Neuron (in vitro differentiated cells): Measurements from ENCODE around the gene GNG7.
"Not testable (repeated sequence)": the region's sequence is repeated elsewhere in the genome, so short reads cannot be mapped to it uniquely, and the experiment has no call there.

Experiments used
- H2AFZ ChIP-seq: one replicate; pipeline ENCODE4 v1.6.1; 2013; ENCODE audit warnings: low read depth, mild to moderate bottlenecking, inconsistent platforms, low read length, moderate library complexity
- H3K27me3 ChIP-seq: one replicate; pipeline ENCODE4 v1.6.1; 2013; ENCODE audit warnings: low read length; ENCODE audit not compliant: insufficient read depth
- H3K36me3 ChIP-seq: one replicate; pipeline ENCODE4 v1.6.1; 2013; ENCODE audit warnings: low read length; ENCODE audit not compliant: insufficient read depth
- H3K4me1 ChIP-seq: one replicate; pipeline ENCODE4 v1.6.1; 2013; ENCODE audit warnings: low read length; ENCODE audit not compliant: insufficient read depth
- H3K4me3 ChIP-seq: 2 replicates; pipeline ENCODE4 v1.5.1; 2013; ENCODE audit warnings: mild to moderate bottlenecking, low read length, moderate library complexity
- H3K9me3 ChIP-seq: one replicate; pipeline ENCODE4 v1.6.1; 2013; ENCODE audit warnings: low read length

GNG7 gene

GRCh38 chr19:2668175-2668763 is 34.2 kb downstream of the GNG7 start:
- Histone ChIP-seq H3K9me3 (no peaks in the 10 kb centered on the region), H3K4me3 (no peak overlapping the region), H3K4me1 (peaks cover 19% of the 10 kb centered on the region), H3K27me3 (no peaks in the 10 kb centered on the region), H2AFZ (no peak overlapping the region), H3K36me3 (no peaks in the 10 kb centered on the region)

GRCh38 chr19:2667349-2667748 is 35.1 kb downstream of the GNG7 start:
- H2AFZ ChIP-seq, H3K4me3 ChIP-seq, H3K27me3 ChIP-seq, H3K36me3 ChIP-seq, H3K9me3 ChIP-seq: not testable (repeated sequence)
- peaks cover 19% of the 10 kb centered on the region for H3K4me1 ChIP-seq

GRCh38 chr19:2666344-2666994 is 36.0 kb downstream of the GNG7 start:
- no peak overlapping the region for H3K4me3 ChIP-seq
- no peaks in the 10 kb centered on the region for H3K27me3 ChIP-seq
- H3K9me3 ChIP-seq, result peaks cover 5% of the 10 kb centered on the region
- no peaks in the 10 kb centered on the region for H3K36me3 ChIP-seq
- peaks cover 19% of the 10 kb centered on the region for H3K4me1 ChIP-seq
- H2AFZ ChIP-seq, result no peak overlapping the region

GRCh38 chr19:2665103-2665502 is 37.4 kb downstream of the GNG7 start:
- Histone ChIP-seq H3K27me3 (no peaks in the 10 kb centered on the region), H2AFZ (no peak overlapping the region), H3K9me3 (peaks cover 5% of the 10 kb centered on the region), H3K36me3 (no peaks in the 10 kb centered on the region), H3K4me3 (no peak overlapping the region), H3K4me1 (peaks cover 19% of the 10 kb centered on the region)

- Histone ChIP-seq H3K4me1 (peaks cover 19% of the 10 kb centered on the region), H3K4me3 (no peak overlapping the region), H2AFZ (no peak overlapping the region), H3K9me3 (peaks cover 5% of the 10 kb centered on the region), H3K27me3 (no peaks in the 10 kb centered on the region), H3K36me3 (no peaks in the 10 kb centered on the region)
Observed at GRCh38 chr19:2663920-2664571, 38.4 kb downstream of the GNG7 start.

GRCh38 chr19:2661615-2662014 is 40.9 kb downstream of the GNG7 start:
- Histone ChIP-seq H3K36me3 (no peaks in the 10 kb centered on the region), H2AFZ (no peak overlapping the region), H3K4me3 (no peak overlapping the region), H3K27me3 (no peaks in the 10 kb centered on the region), H3K4me1 (peaks cover 19% of the 10 kb centered on the region), H3K9me3 (peaks cover 5% of the 10 kb centered on the region)

GRCh38 chr19:2659856-2660432 is 42.5 kb downstream of the GNG7 start:
- no peaks in the 10 kb centered on the region for H3K27me3 ChIP-seq
- no peak overlapping the region for H2AFZ ChIP-seq
- no peaks in the 10 kb centered on the region for H3K36me3 ChIP-seq
- peaks cover 17% of the 10 kb centered on the region for H3K4me1 ChIP-seq
- peaks cover 5% of the 10 kb centered on the region for H3K9me3 ChIP-seq
- H3K4me3 ChIP-seq, result no peak overlapping the region

GRCh38 chr19:2656533-2656932 is 46.0 kb downstream of the GNG7 start:
- Histone ChIP-seq H2AFZ (no peak overlapping the region), H3K4me3 (no peak overlapping the region), H3K27me3 (no peaks in the 10 kb centered on the region), H3K9me3 (peaks cover under 1% of the 10 kb centered on the region), H3K4me1 (peaks cover 2% of the 10 kb centered on the region), H3K36me3 (no peaks in the 10 kb centered on the region)

- Histone ChIP-seq H3K4me1 (peaks cover 2% of the 10 kb centered on the region), H3K4me3 (no peak overlapping the region), H3K36me3 (no peaks in the 10 kb centered on the region), H3K9me3 (no peaks in the 10 kb centered on the region), H3K27me3 (no peaks in the 10 kb centered on the region), H2AFZ (no peak overlapping the region)
Observed at GRCh38 chr19:2653710-2654707, 48.5 kb downstream of the GNG7 start.

GRCh38 chr19:2653218-2653617 is 49.3 kb downstream of the GNG7 start:
- Histone ChIP-seq H2AFZ (no peak overlapping the region), H3K36me3 (no peaks in the 10 kb centered on the region), H3K4me1 (peaks cover 2% of the 10 kb centered on the region), H3K9me3 (no peaks in the 10 kb centered on the region), H3K27me3 (no peaks in the 10 kb centered on the region), H3K4me3 (no peak overlapping the region)

- no peaks in the 10 kb centered on the region for H3K27me3 ChIP-seq
- no peak overlapping the region for H2AFZ ChIP-seq
- H3K4me3 ChIP-seq, result no peak overlapping the region
- no peaks in the 10 kb centered on the region for H3K36me3 ChIP-seq
- peaks cover 2% of the 10 kb centered on the region for H3K4me1 ChIP-seq
- H3K9me3 ChIP-seq, result no peaks in the 10 kb centered on the region
Observed at GRCh38 chr19:2652504-2653099, 49.9 kb downstream of the GNG7 start.

- H3K9me3 ChIP-seq, H3K4me3 ChIP-seq, H3K27me3 ChIP-seq, H3K36me3 ChIP-seq, H2AFZ ChIP-seq, H3K4me1 ChIP-seq: not testable (repeated sequence)
Observed at GRCh38 chr19:2651002-2651733, 51.3 kb downstream of the GNG7 start.
